ENCODE data around the gene AIRE.
"Not testable (repeated sequence)": the region's sequence is repeated elsewhere in the genome, so short reads cannot be mapped to it uniquely, and the experiment has no call there.

DNA sequence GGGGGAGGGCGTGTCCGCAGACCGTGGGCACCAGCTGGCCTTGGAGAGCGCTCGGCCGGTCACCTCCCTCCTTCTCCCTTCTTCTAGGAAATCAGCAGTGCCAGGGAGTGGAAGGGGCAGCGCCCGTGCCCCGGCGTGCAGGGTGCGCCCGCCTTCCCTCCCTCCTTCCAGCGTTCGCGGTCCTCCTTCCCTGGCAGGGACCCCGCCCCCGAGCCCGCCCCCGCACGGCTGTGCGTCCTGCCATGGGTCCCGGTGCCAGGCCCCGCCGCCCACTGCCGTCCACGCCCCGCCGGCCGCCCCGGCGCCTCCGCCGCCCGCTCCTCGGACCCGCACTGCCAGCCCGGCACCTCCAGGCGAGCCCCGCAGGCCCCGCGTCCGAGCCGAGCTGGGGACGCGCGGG, 45.3 kb upstream of the AIRE start:
- not testable (repeated sequence) for TF ChIP-seq CTCF, EZH2, EZH2phosphoT487 (IDR thresholded peaks at IDR 0.05)
